Measurements from ENCODE around the gene GET3. TPM values are rescaled to one million over a fixed set of nuclear protein-coding genes. Genes with fewer than 3 reads are reported as not detected.
A peak's percentile ranks its signal among the peaks of the same experiment; 100 is the strongest.

Gene GET3
- total RNA-seq, 1 donor from 2014 or later, result 65.8 TPM

- ATAC-seq (no peak), DNase-seq (ENCODE audit: missing footprints) (no peak)
- intact Hi-C loops (cut with DNase I), result no loop called here
Measured at GRCh38 chr19:12770922-12771321, 33.6 kb downstream of the GET3 start.

DNA sequence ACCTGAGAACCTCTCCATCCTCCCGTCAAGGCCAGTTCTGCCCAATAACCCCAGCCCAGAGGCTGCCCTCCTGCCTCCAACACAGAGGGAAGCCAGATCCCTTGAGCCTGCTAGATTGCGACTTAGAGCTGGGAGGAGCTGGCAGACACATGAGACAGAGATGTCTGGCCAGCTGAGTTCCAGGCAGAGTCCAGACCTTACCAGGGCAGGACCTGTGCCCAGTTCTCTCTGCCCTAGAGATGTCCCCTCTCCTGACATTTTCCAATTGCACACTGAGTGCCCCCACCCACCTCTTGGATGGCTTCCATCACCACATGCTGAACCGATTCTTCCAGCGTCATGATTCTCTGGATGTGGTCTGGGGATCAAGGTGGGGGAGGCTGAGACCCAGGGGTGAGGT, 35.0 kb downstream of the GET3 start:
- ATAC-seq, result peak; percentile 58
- intact Hi-C loops (cut with DNase I), result no loop called here
- no peak for DNase-seq (ENCODE audit: missing footprints)

- ATAC-seq (no peak), DNase-seq (ENCODE audit: missing footprints) (no peak)
- intact Hi-C loops (cut with DNase I), result no loop called here
Measured at GRCh38 chr19:12773571-12773970, 36.3 kb downstream of the GET3 start.

- DNase-seq (ENCODE audit: missing footprints), result no peak
- ATAC-seq, result no peak
- intact Hi-C loops (cut with DNase I), result no loop called here
Measured at GRCh38 chr19:12774588-12775555, 37.6 kb downstream of the GET3 start, which contains the start of gene HOOK2. HOOK2 (minus strand) TSS chr19:12775552; CDS start chr19:12775449, 103 bp downstream.

DNA sequence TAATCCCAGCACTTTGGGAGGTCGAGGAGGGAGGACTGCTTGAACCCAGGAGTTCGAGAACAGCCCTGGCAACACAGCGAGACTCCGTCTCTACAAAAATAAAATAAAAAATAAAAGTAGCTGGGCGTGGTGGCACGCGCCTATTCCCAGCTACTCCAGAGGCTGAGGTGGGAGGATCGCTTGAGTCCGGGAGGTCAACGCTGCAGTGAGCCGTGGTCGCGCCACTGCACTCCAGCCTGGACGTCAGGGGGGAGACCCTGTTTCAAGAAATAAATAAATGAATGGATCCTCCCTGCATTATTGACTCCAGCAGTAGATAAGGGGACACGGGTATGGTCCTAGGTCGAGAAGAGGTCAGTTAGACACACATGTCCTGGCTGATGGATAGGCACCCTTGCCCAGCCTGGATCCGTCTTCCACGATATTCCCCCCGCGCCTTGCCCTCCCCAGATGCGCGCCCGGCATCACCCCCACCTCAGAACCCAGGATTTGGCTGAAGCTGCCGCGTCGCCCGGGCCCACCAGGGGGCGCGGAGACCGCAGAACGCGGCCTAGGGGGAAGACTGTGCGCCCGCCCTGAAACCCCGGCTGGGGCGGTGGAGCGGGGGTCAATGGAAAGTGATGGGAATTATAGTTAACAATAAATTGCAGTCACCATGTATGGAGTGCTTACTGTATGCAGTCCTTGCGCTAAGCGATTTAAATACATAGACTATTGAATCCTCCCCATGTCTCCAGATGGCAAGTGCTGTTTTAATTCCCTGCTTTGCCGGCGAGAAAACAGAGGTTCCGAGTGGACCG, 40.1 kb downstream of the GET3 start:
- DNase-seq (ENCODE audit: missing footprints) (peak; percentile 92), ATAC-seq (peak; percentile 56)
- intact Hi-C loops (cut with DNase I), result loop anchor here (1.0 kb wide), 1 partner anchor 19 kb away; no protein-coding TSS in a partner anchor

DNA sequence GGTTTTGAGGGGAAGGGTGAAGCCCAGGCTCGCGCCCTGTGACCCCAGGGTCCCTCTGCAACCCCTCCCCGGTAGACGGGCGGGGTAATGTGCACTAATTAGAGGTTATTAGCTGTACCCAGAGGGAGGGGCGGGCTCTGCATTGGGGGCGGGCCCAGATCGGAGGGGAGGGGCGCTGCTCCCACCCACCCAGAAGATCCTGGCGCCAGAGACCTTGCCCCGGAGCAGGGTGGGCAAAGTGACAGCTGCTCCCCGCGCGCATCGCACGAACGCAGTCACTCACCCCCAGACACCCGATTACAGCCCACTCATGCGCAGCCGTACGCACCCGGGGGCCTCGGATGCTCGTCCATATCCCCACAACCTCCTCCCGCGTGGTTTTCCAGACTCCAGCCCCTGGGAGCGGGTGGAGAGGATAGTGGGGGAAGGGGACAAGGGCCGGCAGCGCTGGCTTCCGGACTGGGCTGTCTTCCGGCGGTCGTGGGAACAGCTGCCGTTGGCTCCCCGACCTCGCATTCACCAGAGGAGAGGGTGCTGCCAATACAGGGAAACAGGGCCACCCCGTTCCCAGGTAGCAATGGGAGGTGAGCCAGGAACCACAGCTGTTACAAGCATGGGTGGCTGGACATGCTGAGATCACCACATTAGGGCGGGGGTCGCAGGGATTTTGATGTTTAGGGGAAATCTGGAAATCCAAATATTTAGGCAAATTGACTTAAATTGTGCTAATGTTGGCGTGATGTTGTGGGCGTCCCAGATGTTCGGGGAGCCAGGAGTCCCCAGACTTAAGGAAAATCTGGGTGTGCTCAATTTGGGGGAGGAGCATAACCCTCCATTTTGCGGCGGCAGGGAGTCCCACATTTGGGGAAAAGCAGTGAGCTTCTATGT, 41.0 kb downstream of the GET3 start:
- ATAC-seq (peak; percentile 36), DNase-seq (ENCODE audit: missing footprints) (peak; percentile 88)
- intact Hi-C loops (cut with DNase I), result no loop called here

- no peak for DNase-seq (ENCODE audit: missing footprints)
- intact Hi-C loops (cut with DNase I), result no loop called here
- ATAC-seq, result no peak
Measured at GRCh38 chr19:12778905-12779161, 41.5 kb downstream of the GET3 start.

DNA sequence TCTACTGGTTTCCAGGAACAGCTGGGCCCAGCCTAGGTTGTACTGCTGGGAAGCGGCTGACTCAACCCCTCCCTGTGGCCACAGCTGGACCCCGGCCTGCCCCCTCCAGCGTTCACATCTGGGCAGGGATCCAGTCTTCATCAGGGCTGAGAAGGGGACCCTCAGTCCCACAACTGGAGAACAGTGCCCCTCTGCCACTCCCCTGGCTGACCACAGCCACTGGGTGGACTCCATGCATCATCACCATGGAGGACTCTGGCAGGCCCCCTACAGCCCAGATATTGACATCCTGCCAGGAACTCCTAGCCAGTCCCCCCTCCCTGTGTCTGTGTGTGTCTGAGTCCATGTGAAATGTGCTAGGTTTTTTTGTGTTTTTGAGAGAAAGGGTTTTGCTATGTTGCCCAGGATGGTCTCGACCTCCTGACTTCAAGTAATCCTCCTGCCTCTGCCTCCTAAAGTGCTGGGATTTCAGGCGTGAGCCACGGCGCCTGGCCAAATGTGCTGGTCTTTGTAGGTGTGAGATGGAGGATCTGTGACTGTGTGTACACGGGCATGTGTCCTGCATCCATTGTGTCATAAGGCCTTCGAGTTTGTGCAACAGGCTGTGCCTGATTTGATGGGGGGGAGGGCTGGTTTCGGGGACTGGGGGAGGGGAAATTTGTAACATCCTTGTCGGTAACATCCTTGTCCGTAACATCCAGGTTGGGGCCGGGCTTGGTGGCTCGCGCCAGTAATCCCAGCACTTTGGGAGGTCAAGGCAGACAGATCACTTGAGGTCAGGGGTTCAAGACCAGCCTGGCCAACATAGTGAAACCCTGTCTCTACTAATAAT, 42.1 kb downstream of the GET3 start:
- intact Hi-C loops (cut with DNase I), result no loop called here
- peak; percentile 85 for DNase-seq (ENCODE audit: missing footprints)
- peak; percentile 17 for ATAC-seq

DNA sequence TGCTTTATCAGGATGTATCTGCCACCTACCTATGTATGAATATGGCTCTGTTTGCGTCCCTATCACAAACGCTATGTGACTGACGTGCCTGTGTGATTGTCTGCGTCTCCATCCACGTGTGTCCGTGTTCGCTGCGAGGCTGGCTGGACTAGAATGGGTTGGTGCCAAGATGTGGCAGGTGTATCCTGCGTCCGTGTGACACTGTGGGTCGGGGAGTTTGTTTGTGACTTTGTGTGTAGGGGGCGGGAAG, 44.8 kb downstream of the GET3 start:
- ATAC-seq, result no peak

DNA sequence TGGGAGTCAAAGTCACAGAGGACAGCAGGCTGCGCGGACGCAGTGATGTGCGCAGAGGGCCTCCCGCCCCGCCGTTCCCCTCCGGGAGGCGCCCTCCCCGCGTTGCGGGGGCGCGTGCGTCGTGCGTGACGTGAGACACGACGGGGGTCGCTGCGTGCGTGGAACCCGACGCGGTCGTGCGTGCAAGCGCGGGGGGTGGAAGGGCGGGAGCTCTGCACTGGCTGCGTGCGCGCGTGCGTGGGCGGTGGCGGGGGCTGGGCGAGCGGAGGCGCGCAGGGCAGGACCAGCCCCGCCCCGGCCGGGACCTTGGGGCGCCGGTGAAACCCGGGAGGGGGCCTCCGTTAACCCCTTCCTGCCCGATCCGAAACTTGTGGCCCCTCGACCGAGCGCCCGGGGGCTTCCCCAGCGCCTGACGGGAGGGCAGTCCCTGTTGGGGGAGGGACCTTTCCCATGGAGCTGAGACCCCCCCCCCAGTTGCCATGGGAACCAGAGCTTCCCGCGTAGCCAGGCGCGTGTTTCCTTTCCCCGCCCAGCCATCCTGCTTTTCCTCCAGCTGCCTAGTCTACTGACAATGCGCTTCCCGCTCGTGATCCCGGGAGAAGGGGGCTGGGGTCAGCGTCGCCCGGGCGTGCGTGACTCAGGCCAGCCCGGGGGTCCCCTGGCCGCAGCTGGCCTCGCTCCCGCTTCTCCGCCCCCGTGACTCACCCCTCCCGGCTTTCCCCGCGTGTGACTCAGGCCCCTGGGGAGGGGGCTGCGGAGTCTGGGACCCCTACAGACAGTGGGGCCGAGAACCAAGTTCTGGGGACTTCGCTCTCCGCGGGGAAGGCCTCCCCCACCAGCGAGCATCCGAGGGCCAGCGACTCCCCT, 45.4 kb downstream of the GET3 start:
- intact Hi-C loops (cut with DNase I), result no loop called here
- ATAC-seq (peak; percentile 74), DNase-seq (ENCODE audit: missing footprints) (peak; percentile 95)

More for the DNA sequence above, 44.8 kb downstream of the GET3 start:
- no peak for DNase-seq (ENCODE audit: missing footprints)
- intact Hi-C loops (cut with DNase I), result no loop called here

DNA sequence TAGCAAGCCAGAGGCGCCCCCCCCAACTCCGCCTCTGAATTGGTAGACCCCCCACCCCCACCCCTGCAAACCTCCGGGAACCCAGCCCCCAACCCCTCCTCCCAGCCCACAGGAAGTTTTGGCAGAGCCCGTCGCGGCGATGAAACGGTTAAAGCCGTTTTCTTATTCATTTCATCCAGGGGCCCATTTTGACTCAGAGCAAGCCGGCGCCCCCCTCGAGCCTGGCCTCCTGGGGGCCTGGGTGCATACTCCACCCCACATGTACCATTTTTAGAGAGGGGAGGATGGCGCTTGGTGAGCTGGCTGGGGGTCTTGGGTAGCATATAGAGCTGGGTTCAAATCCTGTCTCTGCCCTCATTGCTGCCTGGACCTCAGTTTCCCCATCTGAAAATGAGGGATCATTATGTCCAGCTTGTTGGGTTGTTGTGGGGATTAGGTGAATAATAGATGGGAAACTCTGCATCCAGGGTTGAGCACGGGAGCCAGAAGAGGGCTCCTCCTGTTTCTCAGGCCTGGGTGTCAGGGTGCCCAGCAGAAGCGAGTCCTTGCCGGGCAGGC, 46.1 kb downstream of the GET3 start:
- no peak for ATAC-seq
- intact Hi-C loops (cut with DNase I), result no loop called here

DNA sequence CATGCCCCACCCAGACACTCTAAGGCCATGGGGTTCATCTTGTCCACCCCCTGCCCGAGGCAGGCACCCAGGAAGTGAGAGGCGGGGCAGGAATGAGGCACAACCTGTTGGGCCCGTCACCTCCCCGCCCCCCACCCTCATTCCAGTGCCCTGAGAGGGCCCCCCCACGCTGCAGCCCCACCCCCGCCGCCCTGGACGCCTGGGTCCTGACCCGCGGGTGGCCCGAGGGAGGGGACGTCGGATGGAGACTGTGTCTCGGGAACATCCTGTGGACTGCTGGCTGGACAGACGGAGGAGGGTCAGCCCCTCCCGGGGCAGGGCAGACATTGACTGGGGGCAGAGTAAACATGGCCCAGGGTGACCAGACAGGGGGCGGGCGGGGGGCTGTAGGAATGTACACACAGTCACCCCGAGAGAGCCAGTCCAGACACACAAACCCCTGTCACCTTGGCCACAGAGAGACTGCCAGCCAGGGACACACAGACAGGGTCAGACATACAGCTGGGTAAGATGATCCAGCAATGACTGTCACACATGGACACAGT, 46.6 kb downstream of the GET3 start:
- no peak for ATAC-seq
- intact Hi-C loops (cut with DNase I), result no loop called here

More for the DNA sequence above, 46.1 kb downstream of the GET3 start:
- DNase-seq (ENCODE audit: missing footprints), result no peak

GRCh38 chr19:12784394-12784870, 47.1 kb downstream of the GET3 start:
- ATAC-seq (no peak), DNase-seq (ENCODE audit: missing footprints) (no peak)
- intact Hi-C loops (cut with DNase I), result no loop called here

More for the DNA sequence above, 46.6 kb downstream of the GET3 start:
- DNase-seq (ENCODE audit: missing footprints), result no peak

DNA sequence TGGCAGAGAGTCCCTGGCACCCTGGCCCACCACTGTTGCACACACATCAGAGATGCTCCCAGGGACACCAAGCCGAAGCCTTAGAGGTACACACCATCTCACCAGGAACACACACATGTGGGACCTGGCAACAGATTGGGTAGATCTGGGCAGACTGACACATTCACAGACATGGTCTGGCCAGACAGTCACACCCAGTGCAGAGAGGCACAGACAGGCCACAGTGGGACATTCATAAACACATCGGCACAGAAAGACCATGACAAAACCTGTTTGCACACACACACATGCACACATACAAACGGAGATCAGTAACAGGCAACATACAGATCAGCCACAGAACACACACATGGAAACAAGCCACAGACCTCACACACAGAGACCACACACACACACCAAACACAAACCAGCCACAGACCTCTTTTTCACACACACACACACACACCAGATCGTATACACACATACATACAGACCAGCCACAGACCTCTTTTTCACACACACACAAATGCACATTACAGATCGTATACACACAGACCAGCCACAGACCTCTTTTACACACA, 47.7 kb downstream of the GET3 start:
- intact Hi-C loops (cut with DNase I), result no loop called here
- DNase-seq (ENCODE audit: missing footprints) (no peak), ATAC-seq (no peak)

DNA sequence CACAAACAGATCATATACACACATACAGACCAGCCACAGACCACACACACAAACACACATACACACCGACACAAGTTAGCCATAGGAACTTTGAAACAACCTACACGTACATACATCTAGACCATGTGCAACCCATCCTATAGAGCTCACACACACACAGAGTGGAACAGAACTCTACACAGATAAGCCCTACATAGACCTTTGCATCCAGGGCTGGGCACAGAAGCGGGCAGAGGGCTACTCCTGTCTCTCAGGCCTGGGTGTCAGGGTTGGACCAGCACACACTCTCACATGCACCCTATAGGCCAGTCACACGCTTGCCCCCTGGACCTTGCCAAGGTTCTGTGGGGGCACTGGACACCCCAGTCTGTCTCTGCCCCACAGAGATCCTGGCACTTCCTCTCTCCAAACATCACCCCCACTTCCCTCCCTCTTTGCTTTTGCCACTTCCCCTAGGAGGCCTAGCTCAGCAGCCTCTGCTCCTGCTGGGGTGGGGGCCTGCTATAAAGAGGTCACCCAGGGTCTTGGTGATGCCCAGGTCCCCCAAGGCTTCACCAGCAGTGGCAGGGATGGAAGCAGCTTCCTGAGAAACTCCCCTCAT, 48.2 kb downstream of the GET3 start:
- intact Hi-C loops (cut with DNase I), result no loop called here
- ATAC-seq (no peak), DNase-seq (ENCODE audit: missing footprints) (no peak)

All from Right ventricle myocardium inferior (tissue), 1 donor.